MCF 10A (cell line): ENCODE data around the gene BRS3. TPM values are rescaled to one million over a fixed set of nuclear protein-coding genes. Genes with fewer than 3 reads are reported as not detected.
A peak's percentile ranks its signal among the peaks of the same experiment; 100 is the strongest.

Experiments used
- BruUV-seq: library from RNA; stranded (reverse); fragments of 400-500 nt; replicated peaks from 2 replicates; lab custom pipeline; 2021; lab: Mats Ljungman, UMichigan
- CTCF ChIA-PET: fragments of 300-600 bp; sonication (Branson Sonifier 250); formaldehyde crosslinking; extraction: SDS; loops from one replicate; lab custom pipeline; 2021; ENCODE audit warnings: antibody characterized with exemption, inconsistent platforms; lab: Yijun Ruan, JAX
- POLR2A ChIA-PET: fragments of 300-600, 350-650 bp; sonication (Branson Sonifier 250); formaldehyde crosslinking; extraction: SDS; loops from one replicate; lab custom pipeline; 2020; ENCODE audit warnings: antibody characterized with exemption, inconsistent platforms; lab: Yijun Ruan, JAX
- DNase-seq: peaks from one replicate; pipeline ENCODE4 v3.0.0-alpha.2; 2018; ENCODE audit not compliant: unreplicated experiment
- H3K27ac Mint-ChIP-seq: one replicate; pipeline ENCODE4 v1.8.0; 2022; ENCODE audit warnings: mild to moderate bottlenecking, low read depth, mixed read lengths; ENCODE audit not compliant: unreplicated experiment
- H3K27me3 Mint-ChIP-seq: one replicate; pipeline ENCODE4 v1.8.0; 2022; ENCODE audit warnings: mixed read lengths; ENCODE audit not compliant: insufficient read depth, unreplicated experiment
- H3K36me3 Mint-ChIP-seq: one replicate; pipeline ENCODE4 v1.8.0; 2022; ENCODE audit warnings: mild to moderate bottlenecking, moderate library complexity, mixed read lengths; ENCODE audit not compliant: insufficient read depth, unreplicated experiment
- H3K4me1 Mint-ChIP-seq: one replicate; pipeline ENCODE4 v1.8.0; 2022; ENCODE audit warnings: mixed read lengths; ENCODE audit not compliant: insufficient read depth, unreplicated experiment
- H3K4me3 Mint-ChIP-seq: one replicate; pipeline ENCODE4 v1.8.0; 2022; ENCODE audit warnings: mild to moderate bottlenecking, moderate library complexity, mixed read lengths; ENCODE audit not compliant: unreplicated experiment
- H3K9me3 Mint-ChIP-seq: one replicate; pipeline ENCODE4 v1.8.0; 2022; ENCODE audit warnings: mixed read lengths; ENCODE audit not compliant: unreplicated experiment
- CTCF ChIP-seq: fragments of 200-600 bp; IDR thresholded peaks from one replicate; pipeline ENCODE4 v1.8.0; 2022; ENCODE audit warnings: antibody characterized with exemption, mild to moderate bottlenecking; ENCODE audit not compliant: unreplicated experiment
- intact Hi-C: fragments of 100-400 bp; cut with micrococcal nuclease; formaldehyde crosslinking; loops from 2 replicates; pipeline ENCODE4 v1.14.1; 2022
- total RNA-seq: library from RNA; stranded (reverse); gene quantifications from 2 replicates; pipeline ENCODE4 v1.2.3, GENCODE V29; 2022

Gene BRS3
- total RNA-seq, 1 experiment from 2014 or later = not detected

- intact Hi-C loops = no loop called here
- no peak for TF ChIP-seq CTCF
- ChIA-PET POLR2A (interaction anchor here (0.6 to 1.1 kb wide), 2 partner anchors 65 to 501 kb away, joined by 3 read pairs; no protein-coding TSS in a partner anchor), CTCF (interaction anchor here (0.6 to 1.3 kb wide), 4 partner anchors 11 to 698 kb away, joined by 3 to 5 read pairs (median 4); no protein-coding TSS in a partner anchor)
- BruUV-seq = no TSS peak
- H3K27ac Mint-ChIP-seq = no peak overlapping the region
- H3K36me3 Mint-ChIP-seq = no peaks in the 10 kb centered on the region
- no peaks in the 10 kb centered on the region for H3K9me3 Mint-ChIP-seq
- peaks cover 29% of the 10 kb centered on the region for H3K27me3 Mint-ChIP-seq
- DNase-seq = no peak
- no peaks in the 10 kb centered on the region for H3K4me1 Mint-ChIP-seq
- no peak overlapping the region for H3K4me3 Mint-ChIP-seq
Measured at GRCh38 chrX:136475236-136475635, 12.5 kb upstream of the BRS3 start.

- BruUV-seq = no TSS peak
- CTCF ChIA-PET = interaction anchor here (0.7 to 1.5 kb wide), 6 partner anchors 8 to 1122 kb away, joined by 3 to 5 read pairs (median 4); no protein-coding TSS in a partner anchor
Measured at GRCh38 chrX:136476501-136476900, 11.2 kb upstream of the BRS3 start.

GRCh38 chrX:136477026-136477425 is 10.7 kb upstream of the BRS3 start:
- intact Hi-C loops = no loop called here
- Mint-ChIP-seq H3K27me3 (peaks cover 35% of the 10 kb centered on the region), H3K36me3 (no peaks in the 10 kb centered on the region), H3K9me3 (no peaks in the 10 kb centered on the region), H3K4me3 (no peak overlapping the region), H3K27ac (no peak overlapping the region), H3K4me1 (no peaks in the 10 kb centered on the region)
- no TSS peak for BruUV-seq
- DNase-seq = peak; percentile 20
- CTCF ChIA-PET = interaction anchor here (0.7 to 1.5 kb wide), 5 partner anchors 8 to 1123 kb away, joined by 3 to 5 read pairs (median 4); no protein-coding TSS in a partner anchor
- POLR2A ChIA-PET = interaction anchor here (1.1 kb wide), 1 partner anchor 123 kb away, joined by 3 read pairs; no protein-coding TSS in a partner anchor
- TF ChIP-seq CTCF = no peak

More at GRCh38 chrX:136476501-136476900, 11.2 kb upstream of the BRS3 start:
- Mint-ChIP-seq H3K4me1 (no peaks in the 10 kb centered on the region), H3K9me3 (no peaks in the 10 kb centered on the region), H3K27ac (no peak overlapping the region), H3K4me3 (no peak overlapping the region), H3K27me3 (peaks cover 39% of the 10 kb centered on the region), H3K36me3 (no peaks in the 10 kb centered on the region)
- POLR2A ChIA-PET = interaction anchor here (1.1 kb wide), 1 partner anchor 122 kb away, joined by 3 read pairs; no protein-coding TSS in a partner anchor
- TF ChIP-seq CTCF = no peak
- intact Hi-C loops = no loop called here
- DNase-seq = no peak

- Mint-ChIP-seq H3K27ac (no peak overlapping the region), H3K36me3 (no peaks in the 10 kb centered on the region), H3K4me1 (no peaks in the 10 kb centered on the region), H3K4me3 (no peak overlapping the region), H3K9me3 (no peaks in the 10 kb centered on the region), H3K27me3 (peaks cover 43% of the 10 kb centered on the region)
- TF ChIP-seq CTCF = no peak
- ChIA-PET CTCF (no interaction called here), POLR2A (no interaction called here)
- intact Hi-C loops = no loop called here
- BruUV-seq = no TSS peak
- no peak for DNase-seq
Measured at GRCh38 chrX:136480383-136480782, 7.4 kb upstream of the BRS3 start.
